Measurements from ENCODE around the gene NUP93.

DNA sequence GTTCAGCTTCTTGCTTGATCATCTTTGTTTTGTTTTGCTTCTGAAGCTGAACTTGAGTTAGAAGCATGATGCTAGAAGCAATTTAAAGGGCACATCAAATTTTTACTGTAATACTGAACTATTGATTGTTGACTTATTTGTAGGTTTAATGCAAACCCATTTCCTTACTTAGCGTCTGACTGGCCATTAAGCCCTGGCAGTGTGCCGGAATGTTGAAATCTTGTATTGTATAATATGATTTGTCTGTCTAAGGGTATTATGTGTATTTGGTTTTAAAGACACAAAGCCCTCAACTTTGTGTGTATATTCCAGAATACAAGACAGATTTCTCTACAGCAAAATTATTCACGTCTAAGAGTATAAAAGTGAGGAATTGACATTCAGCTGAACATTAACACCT lies 39.7 kb downstream of the NUP93 start:
- TF ChIP-seq CTCF (IDR thresholded peaks at IDR 0.05 in 8 of 11, conservative IDR thresholded peaks at IDR 0.05 in 3 of 11) (no peak), POLR2AphosphoS5 (IDR thresholded peaks at IDR 0.05) (no peak)

Measured in spleen (tissue), 7 donors.